HCT116 (cell line): ENCODE measurements around the gene RNF222. TPM values are rescaled to one million over a fixed set of nuclear protein-coding genes. Genes with fewer than 3 reads are reported as not detected.

ENCODE experiments used
- ATAC-seq: fragments of 200-7000 bp; cut with Tn5 transposase; 2 replicates; pipeline ENCODE4 v1.9.1; 2020; ENCODE audit warnings: mild to moderate bottlenecking, moderate library complexity
- BruUV-seq: library from RNA; stranded (reverse); fragments of 400-500 nt; replicated peaks from 2 replicates; lab custom pipeline; 2021; lab: Mats Ljungman, UMichigan
- CTCF ChIA-PET: fragments of 300-600 bp; sonication (Branson Sonifier 250); formaldehyde crosslinking; loops from one replicate; lab custom pipeline; 2021; ENCODE audit warnings: antibody characterized with exemption; lab: Charles Lee
- POLR2A ChIA-PET: fragments of 300-600, 350-600 bp; sonication (Branson Sonifier 250); formaldehyde crosslinking; loops from one replicate; lab custom pipeline; 2021; ENCODE audit warnings: antibody characterized with exemption; lab: Charles Lee
- RAD21 ChIA-PET, 2 experiments: fragments of 300-600 bp; sonication (Branson Sonifier 250); formaldehyde crosslinking; loops; one replicate each; lab custom pipeline; 2023; ENCODE audit warnings: low total read pairs in 2 of 2; ENCODE audit not compliant: uncharacterized antibody in 2 of 2, unreplicated experiment in 2 of 2, low non-redundant PET in 1 of 2; lab: Charles Lee
- DNase-seq: peaks from one replicate; pipeline ENCODE4 v3.0.0-alpha.2; 2010; ENCODE audit warnings: low read depth, low spot score
- H2AFZ ChIP-seq: fragments of 200-600 bp; shearing (Covaris generic), sonication (generic); 2 replicates; pipeline ENCODE4 v1.6.1; 2017; ENCODE audit warnings: low read depth, mixed run types, mixed read lengths, antibody characterized with exemption, low read length; ENCODE audit not compliant: poor library complexity, severe bottlenecking
- H3K27ac ChIP-seq: 2 replicates; pipeline ENCODE4 v1.5.1; 2012; ENCODE audit warnings: low read depth, low read length
- H3K27me3 ChIP-seq: fragments of 200-600 bp; sonication (generic); 2 replicates; pipeline ENCODE4 v1.6.1; 2016; ENCODE audit warnings: mixed run types, low read length, mixed read lengths; ENCODE audit not compliant: insufficient read depth
- H3K36me3 ChIP-seq, 2 experiments: fragments of 200-500 bp in 1 of 2; fragments of 200-600 bp in 1 of 2; sonication (Bioruptor generic) in 1 of 2; sonication (generic) in 1 of 2; 2 replicates each; pipeline versions ENCODE4 v1.5.1 to v1.6.1; 2014 to 2016; ENCODE audit warnings: low read length in 2 of 2, inconsistent platforms in 1 of 2, mixed read lengths in 1 of 2, mixed run types in 1 of 2; ENCODE audit not compliant: insufficient read depth in 2 of 2, control insufficient read depth in 1 of 2
- H3K4me1 ChIP-seq, 2 experiments: fragments of 200-600 bp in 1 of 2; sonication (generic) in 1 of 2; 2 replicates each; pipeline versions ENCODE4 v1.5.1 to v1.6.1; 2012 to 2017; ENCODE audit warnings: low read length in 2 of 2, inconsistent platforms in 1 of 2, mild to moderate bottlenecking in 1 of 2, mixed read lengths in 1 of 2, mixed run types in 1 of 2, moderate library complexity in 1 of 2; ENCODE audit not compliant: insufficient read depth in 2 of 2, control insufficient read depth in 1 of 2
- H3K4me2 ChIP-seq: fragments of 200-600 bp; sonication (generic); 2 replicates; pipeline ENCODE4 v1.6.1; 2017; ENCODE audit warnings: mixed run types, low read length, mixed read lengths
- H3K4me3 ChIP-seq, 2 experiments: fragments of 200-600 bp in 1 of 2; sonication (generic) in 1 of 2; replicated peaks in 1 of 2; 2 replicates each; pipeline ENCODE4 v1.5.1; 2011 to 2016; ENCODE audit warnings: low read length in 2 of 2, control low read depth in 1 of 2, low read depth in 1 of 2, mild to moderate bottlenecking in 1 of 2, mixed read lengths in 1 of 2, mixed run types in 1 of 2
- H3K79me2 ChIP-seq: fragments of 200-600 bp; sonication (generic); 2 replicates; pipeline ENCODE4 v1.6.1; 2017; ENCODE audit warnings: mild to moderate bottlenecking, mixed run types, low read length, moderate library complexity, mixed read lengths; ENCODE audit not compliant: insufficient read depth
- H3K9ac ChIP-seq: fragments of 200-600 bp; sonication (generic); 2 replicates; pipeline ENCODE4 v1.6.1; 2016; ENCODE audit warnings: low read length, mixed read lengths
- H3K9me2 ChIP-seq: fragments of 200-600 bp; sonication (generic), shearing (Covaris generic); 2 replicates; pipeline ENCODE4 v1.6.1; 2017; ENCODE audit warnings: mixed run types, mild to moderate bottlenecking, moderate library complexity; ENCODE audit not compliant: insufficient read depth
- H3K9me3 ChIP-seq, 2 experiments: fragments of 200-500 bp in 1 of 2; fragments of 200-600 bp in 1 of 2; sonication (Bioruptor generic) in 1 of 2; sonication (generic) in 1 of 2; 2 replicates each; pipeline ENCODE4 v1.6.1; 2014 to 2017; ENCODE audit warnings: low read length in 2 of 2, mixed read lengths in 2 of 2, inconsistent platforms in 1 of 2, low read depth in 1 of 2, mild to moderate bottlenecking in 1 of 2, mixed run types in 1 of 2, moderate library complexity in 1 of 2; ENCODE audit not compliant: control insufficient read depth in 1 of 2, insufficient read depth in 1 of 2
- H4K20me1 ChIP-seq: fragments of 200-600 bp; sonication (generic), shearing (Covaris generic); 2 replicates; pipeline ENCODE4 v1.6.1; 2017; ENCODE audit warnings: mixed run types, mild to moderate bottlenecking, moderate library complexity; ENCODE audit not compliant: insufficient read depth
- CEBPB ChIP-seq: IDR thresholded peaks from 2 replicates; pipeline ENCODE4 v1.6.1; 2012; ENCODE audit warnings: low read depth
- CTCF ChIP-seq, 3 experiments: fragments of 200-600 bp in 1 of 3; sonication (generic) in 1 of 3; IDR thresholded peaks in 2 of 3; conservative IDR thresholded peaks in 1 of 3; 2 replicates each; pipeline ENCODE4 v1.5.1; 2012 to 2017; ENCODE audit warnings: low read depth in 2 of 3, low read length in 2 of 3, antibody characterized with exemption in 1 of 3, borderline replicate concordance in 1 of 3, control low read depth in 1 of 3, mild to moderate bottlenecking in 1 of 3, mixed read lengths in 1 of 3, mixed run types in 1 of 3, moderate library complexity in 1 of 3; ENCODE audit not compliant: insufficient read depth in 1 of 3
- EGR1 ChIP-seq: IDR thresholded peaks from 2 replicates; pipeline ENCODE4 v1.6.1; 2012; ENCODE audit warnings: low read depth
- ELF1 ChIP-seq: IDR thresholded peaks from 2 replicates; pipeline ENCODE4 v1.6.1; 2012; ENCODE audit warnings: low read depth, borderline replicate concordance
- EZH2phosphoT487 ChIP-seq: fragments of 200-600 bp; IDR thresholded peaks from 2 replicates; pipeline ENCODE4 v1.6.1; 2018; ENCODE audit warnings: antibody characterized with exemption, borderline replicate concordance
- POLR2A ChIP-seq: IDR thresholded peaks from 2 replicates; pipeline ENCODE4 v1.7.0; 2011; ENCODE audit warnings: borderline replicate concordance; ENCODE audit not compliant: insufficient read depth, insufficient read length; ENCODE audit errors: extremely low read depth
- POLR2AphosphoS5 ChIP-seq: IDR thresholded peaks from 2 replicates; pipeline ENCODE4 v1.6.1; 2011; ENCODE audit warnings: mild to moderate bottlenecking, low read depth, low read length, moderate library complexity
- RAD21 ChIP-seq: IDR thresholded peaks from 2 replicates; pipeline ENCODE4 v1.6.1; 2012; ENCODE audit warnings: low read depth, mild to moderate bottlenecking
- TCF7L2 ChIP-seq: IDR thresholded peaks from 2 replicates; pipeline ENCODE4 v1.7.0; 2011; ENCODE audit warnings: borderline replicate concordance, inconsistent platforms; ENCODE audit not compliant: insufficient read depth, insufficient read length; ENCODE audit errors: extremely low read depth
- ZFX ChIP-seq: fragments of 450-650 bp; IDR thresholded peaks from 2 replicates; pipeline ENCODE4 v1.6.1; 2017
- intact Hi-C: fragments of 100-400 bp; cut with micrococcal nuclease; formaldehyde crosslinking; loops from 2 replicates; pipeline ENCODE4 v1.10.0; 2022
- total RNA-seq: library from RNA; stranded (reverse); gene quantifications from one replicate; pipeline ENCODE4 v1.2.1, GENCODE V29; 2021; ENCODE audit not compliant: unreplicated experiment
- TF ChIP-seq, protein P1 (sequence below): IDR thresholded peaks from 2 replicates; pipeline ENCODE4 v1.6.1; 2012

RNF222 gene
- total RNA-seq, 1 experiment from 2014 or later = not detected

GRCh38 chr17:8405499-8406016 is 7.9 kb upstream of the RNF222 start:
- CTCF ChIA-PET = no interaction called here
- H3K4me2 ChIP-seq = no peak overlapping the region

More at GRCh38 chr17:8405499-8406016, 7.9 kb upstream of the RNF222 start:
- BruUV-seq = no TSS peak
- no peaks in the 10 kb centered on the region for H3K27me3 ChIP-seq
- no peak overlapping the region for H3K4me3 ChIP-seq
- ChIA-PET POLR2A (interaction anchor here (1.9 kb wide), 1 partner anchor 12 kb away, joined by 4 read pairs; no protein-coding TSS in a partner anchor), RAD21 (no interaction called here)
- no peaks in the 10 kb centered on the region for H3K36me3 ChIP-seq
- H3K9ac ChIP-seq = no peak overlapping the region
- DNase-seq (no peak), ATAC-seq (no peak)
- peaks cover 9 to 50% of the 10 kb centered on the region in 2 experiments for H3K4me1 ChIP-seq
- TF ChIP-seq TCF7L2 = no peak
- no peak for TF ChIP-seq EGR1
- TF ChIP-seq RAD21 = no peak
- TF ChIP-seq ZFX = no peak
- TF ChIP-seq CTCF (IDR thresholded peaks at IDR 0.05 in 2 of 3, conservative IDR thresholded peaks at IDR 0.05 in 1 of 3; ENCODE audit: borderline replicate concordance in 1 of 3, insufficient read depth in 1 of 3, low read depth in 2 of 3, low read length in 2 of 3) = no peak
- TF ChIP-seq, protein P1, sequence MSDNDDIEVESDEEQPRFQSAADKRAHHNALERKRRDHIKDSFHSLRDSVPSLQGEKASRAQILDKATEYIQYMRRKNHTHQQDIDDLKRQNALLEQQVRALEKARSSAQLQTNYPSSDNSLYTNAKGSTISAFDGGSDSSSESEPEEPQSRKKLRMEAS = no peak
- no peak for TF ChIP-seq CEBPB
- no peak for TF ChIP-seq POLR2AphosphoS5
- no peak for TF ChIP-seq ELF1
- TF ChIP-seq POLR2A = no peak
- TF ChIP-seq EZH2phosphoT487 = no peak
- H3K9me3 ChIP-seq = no peaks in the 10 kb centered on the region
- H4K20me1 ChIP-seq = no peaks in the 10 kb centered on the region
- intact Hi-C loops = no loop called here
- H3K9me2 ChIP-seq = no peaks in the 10 kb centered on the region
- no peaks in the 10 kb centered on the region for H3K79me2 ChIP-seq
- H2AFZ ChIP-seq = no peak overlapping the region
- H3K27ac ChIP-seq = no peak overlapping the region
